ES-I3 (cell line): ENCODE measurements around the gene MIOX.
A peak's percentile ranks its signal among the peaks of the same experiment; 100 is the strongest.

Experiments
- H3K36me3 ChIP-seq: 2 replicates; pipeline ENCODE4 v1.6.1; 2013; ENCODE audit warnings: mild to moderate bottlenecking, low read length, control low read depth, moderate library complexity; ENCODE audit not compliant: insufficient read depth
- H3K4me1 ChIP-seq: 2 replicates; pipeline ENCODE4 v1.6.1; 2013; ENCODE audit warnings: mild to moderate bottlenecking, control low read depth, low read length; ENCODE audit not compliant: insufficient read depth
- H3K9ac ChIP-seq: 2 replicates; pipeline ENCODE4 v1.6.1; 2013; ENCODE audit warnings: low read depth, mild to moderate bottlenecking, low read length, moderate library complexity
- H3K9me3 ChIP-seq: 2 replicates; pipeline ENCODE4 v1.6.1; 2013; ENCODE audit warnings: mild to moderate bottlenecking, low read length, moderate library complexity; ENCODE audit not compliant: control insufficient read depth, insufficient read depth

Gene MIOX

GRCh38 chr22:50485221-50486131, 1.2 kb upstream of the MIOX start:
- H3K9ac ChIP-seq, result no peak overlapping the region
- H3K9me3 ChIP-seq, result no peaks in the 10 kb centered on the region
- H3K4me1 ChIP-seq, result no peaks in the 10 kb centered on the region
- H3K36me3 ChIP-seq, result no peaks in the 10 kb centered on the region; the same call in 1 of the 2 replicates

- no peak overlapping the region for H3K9ac ChIP-seq
- H3K9me3 ChIP-seq, result no peaks in the 10 kb centered on the region
- H3K36me3 ChIP-seq, result no peaks in the 10 kb centered on the region; the same call in 1 of the 2 replicates
- no peaks in the 10 kb centered on the region for H3K4me1 ChIP-seq
Measured at GRCh38 chr22:50487290-50488005, 789 bp downstream of the MIOX start.

DNA sequence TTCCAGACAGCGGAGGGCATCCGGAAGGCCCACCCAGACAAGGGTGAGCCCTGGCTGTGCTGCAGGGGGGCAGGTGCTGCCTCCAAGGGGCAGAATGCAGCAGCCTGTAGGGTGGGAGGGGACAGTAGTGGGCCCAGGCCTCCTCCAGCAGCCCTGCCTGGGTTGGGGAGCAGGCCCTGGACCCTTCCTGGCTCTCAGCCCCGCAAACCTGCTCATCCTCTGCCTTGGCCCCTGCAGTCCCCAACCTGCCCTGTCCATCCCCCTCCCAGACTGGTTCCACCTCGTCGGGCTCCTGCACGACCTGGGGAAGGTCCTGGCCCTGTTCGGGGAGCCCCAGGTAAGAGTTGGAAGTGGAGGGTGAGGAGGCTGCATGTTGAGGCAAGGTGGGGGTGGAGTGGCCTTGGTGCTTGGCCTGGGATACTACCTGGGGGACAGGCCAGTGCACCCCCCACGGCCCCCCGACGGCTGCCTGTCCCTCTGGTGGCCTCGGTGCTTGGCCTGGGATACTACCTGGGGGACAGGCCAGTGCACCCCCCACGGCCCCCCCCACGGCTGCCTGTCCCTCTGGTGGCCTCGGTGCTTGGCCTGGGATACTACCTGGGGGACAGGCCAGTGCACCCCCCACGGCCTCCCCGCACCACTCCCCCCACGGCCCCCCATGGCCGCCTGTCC, 1.5 kb downstream of the MIOX start:
- Histone ChIP-seq H3K4me1 (no peaks in the 10 kb centered on the region), H3K36me3 (no peaks in the 10 kb centered on the region), H3K9me3 (no peaks in the 10 kb centered on the region), H3K9ac (no peak overlapping the region)

DNA sequence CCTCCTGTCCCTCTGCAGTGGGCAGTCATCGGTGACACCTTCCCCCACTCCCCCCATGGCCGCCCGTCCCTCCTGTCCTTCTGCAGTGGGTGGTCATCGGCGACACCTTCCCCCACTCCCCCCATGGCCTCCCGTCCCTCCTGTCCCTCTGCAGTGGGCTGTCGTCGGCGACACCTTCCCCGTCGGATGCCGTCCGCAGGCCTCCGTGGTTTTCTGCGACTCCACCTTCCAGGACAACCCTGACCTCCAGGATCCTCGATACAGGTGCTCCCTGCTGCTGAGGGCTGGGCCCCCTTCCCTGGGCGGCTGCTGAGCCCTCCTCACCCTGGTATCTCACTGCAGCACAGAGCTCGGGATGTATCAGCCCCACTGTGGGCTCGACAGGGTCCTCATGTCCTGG, 2.2 kb downstream of the MIOX start:
- no peaks in the 10 kb centered on the region for H3K36me3 ChIP-seq
- no peaks in the 10 kb centered on the region for H3K9me3 ChIP-seq
- no peak overlapping the region for H3K9ac ChIP-seq
- no peaks in the 10 kb centered on the region for H3K4me1 ChIP-seq

DNA sequence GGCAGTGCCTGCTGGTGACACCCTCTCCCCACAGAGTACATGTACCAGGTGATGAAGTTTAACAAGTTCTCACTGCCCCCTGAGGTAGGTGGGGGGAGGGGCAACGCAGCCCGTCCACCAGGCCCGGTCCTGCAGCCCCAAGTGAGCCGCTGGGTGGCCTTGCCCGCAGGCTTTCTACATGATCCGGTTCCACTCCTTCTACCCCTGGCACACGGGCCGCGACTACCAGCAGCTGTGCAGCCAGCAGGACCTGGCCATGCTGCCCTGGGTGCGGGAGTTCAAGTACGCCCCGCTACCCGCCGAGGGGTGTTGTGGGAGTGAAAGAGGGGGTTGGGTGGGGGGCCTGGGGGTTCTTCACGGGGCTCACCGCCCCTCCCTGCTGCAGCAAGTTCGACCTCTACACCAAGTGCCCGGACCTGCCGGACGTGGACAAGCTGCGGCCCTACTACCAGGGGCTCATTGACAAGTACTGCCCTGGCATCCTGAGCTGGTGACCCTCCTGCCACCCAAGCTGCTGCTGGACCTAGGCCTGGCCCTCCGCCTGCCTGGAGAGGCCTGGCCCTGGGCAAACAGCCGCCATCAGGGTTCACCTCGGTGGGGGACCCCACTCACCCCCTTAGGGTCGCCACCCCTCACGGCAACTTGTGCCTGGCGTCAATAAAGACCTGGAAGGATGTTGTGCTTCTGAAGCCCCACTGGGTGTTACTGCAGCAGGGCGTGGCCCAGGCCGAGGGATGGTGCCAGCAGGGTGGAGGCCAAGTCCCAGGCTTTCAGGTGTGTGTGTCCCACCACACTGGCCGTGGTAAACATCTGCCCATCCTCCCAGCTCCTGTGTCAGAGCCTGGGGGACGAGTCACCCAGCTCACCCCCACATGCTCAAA, 2.9 kb downstream of the MIOX start:
- H3K4me1 ChIP-seq, result no peaks in the 10 kb centered on the region
- H3K9me3 ChIP-seq, result no peaks in the 10 kb centered on the region
- no peak overlapping the region for H3K9ac ChIP-seq
- H3K36me3 ChIP-seq, result no peaks in the 10 kb centered on the region

DNA sequence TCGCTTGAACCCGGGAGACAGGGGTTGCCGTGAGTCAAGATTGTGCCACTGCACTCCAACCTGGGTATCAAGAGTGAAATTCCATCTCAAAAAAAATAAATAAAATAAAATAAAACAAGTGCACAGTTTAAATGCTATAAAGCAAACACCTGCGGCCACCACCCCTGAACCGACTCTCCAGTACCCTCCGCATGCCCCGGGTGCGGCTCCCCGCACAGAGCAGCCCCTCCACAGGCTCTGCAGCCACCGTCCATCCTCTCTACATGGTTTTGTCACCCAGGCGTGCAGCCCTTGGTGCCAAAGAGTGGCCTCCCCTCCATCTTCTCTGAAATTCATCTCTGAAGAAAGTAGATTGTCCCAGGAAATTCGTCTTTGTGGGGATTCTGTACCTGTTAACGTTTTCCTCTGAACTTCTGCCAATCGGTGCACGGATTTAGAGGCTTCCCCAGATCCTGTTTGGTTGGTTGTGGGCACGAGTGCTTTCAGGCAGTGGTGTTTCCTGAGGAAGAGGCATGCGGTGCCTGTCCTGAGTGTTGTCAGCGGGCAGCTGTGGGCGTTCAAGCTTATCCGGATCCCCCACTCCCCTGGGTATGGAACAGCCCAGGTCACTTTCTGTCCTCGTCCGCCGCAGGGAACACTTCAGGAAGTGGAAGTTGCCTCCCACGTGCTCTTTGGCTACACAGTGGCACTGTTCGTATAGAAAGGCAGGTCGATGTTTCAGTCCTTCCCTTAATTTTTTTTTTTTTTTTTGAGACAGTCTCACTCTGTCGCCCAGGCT, 4.1 kb downstream of the MIOX start:
- no peaks in the 10 kb centered on the region for H3K36me3 ChIP-seq
- H3K9me3 ChIP-seq, result no peaks in the 10 kb centered on the region
- no peak overlapping the region for H3K9ac ChIP-seq
- no peaks in the 10 kb centered on the region for H3K4me1 ChIP-seq

DNA sequence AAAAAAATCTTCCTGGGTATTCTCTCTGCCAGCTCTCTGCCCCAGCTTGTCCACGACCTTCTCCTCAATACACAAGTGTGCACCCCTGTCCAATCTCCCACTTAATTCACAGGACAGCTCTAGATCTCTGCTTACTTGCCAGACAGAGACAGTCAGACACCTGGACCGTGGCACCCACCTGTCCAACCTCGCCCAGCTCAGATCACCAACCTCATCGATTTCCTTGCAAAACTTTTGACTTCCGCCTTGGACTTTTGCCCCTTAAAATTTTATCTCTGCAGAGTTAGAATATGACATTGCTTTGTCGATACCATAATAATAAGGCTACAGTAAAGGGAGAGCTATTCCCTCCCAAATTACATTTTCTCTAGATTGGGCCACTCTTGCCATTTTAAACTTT, 10.4 kb downstream of the MIOX start:
- H3K9ac ChIP-seq, result no peak overlapping the region
- H3K9me3 ChIP-seq, result no peaks in the 10 kb centered on the region
- no peaks in the 10 kb centered on the region for H3K36me3 ChIP-seq
- H3K4me1 ChIP-seq, result peaks cover 5% of the 10 kb centered on the region; the same call in 1 of the 2 replicates

- Histone ChIP-seq H3K36me3 (no peaks in the 10 kb centered on the region), H3K9me3 (no peaks in the 10 kb centered on the region), H3K4me1 (peaks cover 5% of the 10 kb centered on the region; the same call in 1 of the 2 replicates), H3K9ac (peak overlapping the region; percentile 40; the same call in 1 of the 2 replicates)
Measured at GRCh38 chr22:50498322-50498890, 11.7 kb downstream of the MIOX start.

DNA sequence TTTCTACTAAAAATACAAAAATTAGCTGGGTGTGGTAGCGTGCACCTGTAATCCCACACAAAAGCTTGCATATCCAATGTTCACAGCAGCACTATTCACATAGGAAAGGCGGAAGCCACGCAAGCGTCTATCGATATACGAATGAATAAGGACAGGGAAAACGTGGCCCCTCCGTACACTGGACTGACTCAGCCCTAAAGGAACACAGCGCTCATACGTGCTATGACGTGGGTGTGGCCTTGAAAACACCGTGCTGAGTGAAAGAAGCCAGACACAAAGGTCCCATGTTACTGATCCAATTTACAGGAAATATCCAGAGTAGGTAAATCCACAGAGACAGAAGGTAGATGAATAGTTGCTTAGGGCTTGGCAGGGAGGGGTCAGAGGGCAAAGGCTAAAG, 13.8 kb downstream of the MIOX start:
- Histone ChIP-seq H3K9ac (no peak overlapping the region), H3K36me3 (no peaks in the 10 kb centered on the region), H3K4me1 (peaks cover 5% of the 10 kb centered on the region; the same call in 1 of the 2 replicates), H3K9me3 (no peaks in the 10 kb centered on the region)

- Histone ChIP-seq H3K9ac (no peak overlapping the region), H3K9me3 (no peaks in the 10 kb centered on the region), H3K4me1 (peaks cover 5% of the 10 kb centered on the region), H3K36me3 (no peaks in the 10 kb centered on the region)
Measured at GRCh38 chr22:50502096-50502495, 15.4 kb downstream of the MIOX start.

DNA sequence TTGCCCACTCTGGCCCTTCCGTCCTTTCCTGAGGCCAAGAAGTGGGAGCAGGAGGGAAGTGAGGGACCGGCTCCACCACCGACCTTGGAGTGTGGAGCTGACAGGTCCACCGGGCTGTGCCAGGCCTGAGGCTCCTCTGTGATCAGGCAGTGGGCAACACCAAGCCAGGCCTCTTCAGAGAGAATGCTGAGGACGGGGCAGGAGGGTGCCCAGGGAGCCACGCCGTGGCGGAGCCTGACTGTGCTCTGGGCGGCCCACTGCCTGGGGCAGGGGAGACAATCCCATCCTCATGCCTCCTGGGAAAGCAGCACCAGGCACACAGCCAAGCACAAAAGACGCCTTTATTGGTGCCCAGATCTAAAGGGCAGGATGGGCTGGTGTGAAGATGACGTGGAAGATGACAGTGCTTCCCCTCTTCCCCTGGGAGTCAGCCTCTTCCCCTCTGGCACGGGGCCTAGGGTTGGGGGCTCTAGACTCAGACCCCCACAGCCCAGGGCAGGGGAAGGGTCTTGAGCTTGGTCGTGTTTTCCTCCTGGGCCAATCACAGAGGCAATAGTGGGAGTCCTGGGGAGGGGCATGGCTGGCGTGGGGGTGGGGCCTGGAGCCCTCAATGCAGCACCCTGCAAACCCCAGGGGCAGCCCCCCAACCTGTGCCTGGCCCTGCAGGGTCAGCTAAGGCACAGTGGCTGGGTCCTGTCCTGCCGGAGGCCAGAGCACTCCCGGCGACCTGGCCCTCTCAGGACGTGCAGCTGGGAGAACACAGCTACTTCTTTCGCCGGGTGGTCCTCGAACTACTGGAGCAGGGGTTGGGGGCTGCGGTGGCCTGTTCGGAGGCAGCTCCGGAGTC, 16.2 kb downstream of the MIOX start:
- no peak overlapping the region for H3K9ac ChIP-seq
- H3K4me1 ChIP-seq, result peaks cover 5% of the 10 kb centered on the region
- no peaks in the 10 kb centered on the region for H3K36me3 ChIP-seq
- H3K9me3 ChIP-seq, result no peaks in the 10 kb centered on the region

GRCh38 chr22:50503475-50504145, 17.0 kb downstream of the MIOX start:
- peaks cover 3% of the 10 kb centered on the region for H3K4me1 ChIP-seq
- H3K9me3 ChIP-seq, result no peaks in the 10 kb centered on the region
- no peak overlapping the region for H3K9ac ChIP-seq
- no peaks in the 10 kb centered on the region for H3K36me3 ChIP-seq
